ENCODE measurements around the gene BAAT. TPM values are rescaled to one million over a fixed set of nuclear protein-coding genes. Genes with fewer than 3 reads are reported as not detected.
"Not testable (repeated sequence)": the region's sequence is repeated elsewhere in the genome, so short reads cannot be mapped to it uniquely, and the experiment has no call there.

Gene BAAT
- total RNA-seq (2014; rRNA removed; shearing (Covaris generic); ENCODE audit: low replicate concordance), result not detected in 2 replicates

DNA sequence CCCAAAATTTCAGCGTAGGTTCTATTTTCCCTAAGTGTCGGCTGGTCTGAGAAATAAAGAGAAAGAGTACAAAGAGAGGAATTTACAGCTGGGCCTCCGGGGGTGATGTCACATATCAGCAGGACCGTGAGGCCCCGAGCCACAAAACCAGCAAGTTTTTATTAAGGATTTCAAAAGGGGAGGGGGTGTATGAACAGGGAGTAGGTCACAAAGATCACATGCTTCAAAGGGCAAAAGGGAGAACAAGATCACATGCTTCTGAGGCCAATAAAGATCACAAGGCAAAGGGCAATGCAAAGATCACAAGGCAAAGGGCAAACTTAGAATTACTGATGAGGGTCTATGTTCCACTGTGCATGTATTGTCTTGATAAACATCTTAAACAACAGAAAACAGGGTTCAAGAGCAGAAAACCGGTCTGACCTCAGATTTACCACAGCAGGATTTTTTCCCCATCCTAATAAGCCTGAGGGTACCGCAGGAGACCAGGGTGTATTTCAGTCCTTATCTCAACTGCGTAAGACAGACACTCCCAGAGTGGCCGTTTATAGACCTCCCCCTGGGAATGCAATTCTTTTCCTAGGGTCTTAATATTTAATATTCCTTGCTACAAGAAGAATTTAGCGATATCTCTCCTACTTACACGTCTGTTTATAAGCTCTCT is at the start of gene BAAT:
Gene BAAT, minus strand, starts transcription at position 134 of the 664 bp plus-strand sequence. CDS start 13,602 bp downstream, outside the sequence.
- in situ Hi-C loops (cut with HindIII; ENCODE audit: low pct_unique_long_range_greater_than_20kb, low sequenced_read_pairs); DNase-seq (ENCODE audit: low read depth): not testable (repeated sequence)

- no peak for DNase-seq (ENCODE audit: low read depth)
- in situ Hi-C loops (cut with HindIII; ENCODE audit: low pct_unique_long_range_greater_than_20kb, low sequenced_read_pairs), result no loop called here
These were observed 48.4 kb upstream of the BAAT start for GRCh38 chr9:101433229-101433628.

- DNase-seq (ENCODE audit: low read depth), result no peak
- in situ Hi-C loops (cut with HindIII; ENCODE audit: low pct_unique_long_range_greater_than_20kb, low sequenced_read_pairs), result no loop called here
These were observed 47.9 kb upstream of the BAAT start for GRCh38 chr9:101432740-101433139.

DNA sequence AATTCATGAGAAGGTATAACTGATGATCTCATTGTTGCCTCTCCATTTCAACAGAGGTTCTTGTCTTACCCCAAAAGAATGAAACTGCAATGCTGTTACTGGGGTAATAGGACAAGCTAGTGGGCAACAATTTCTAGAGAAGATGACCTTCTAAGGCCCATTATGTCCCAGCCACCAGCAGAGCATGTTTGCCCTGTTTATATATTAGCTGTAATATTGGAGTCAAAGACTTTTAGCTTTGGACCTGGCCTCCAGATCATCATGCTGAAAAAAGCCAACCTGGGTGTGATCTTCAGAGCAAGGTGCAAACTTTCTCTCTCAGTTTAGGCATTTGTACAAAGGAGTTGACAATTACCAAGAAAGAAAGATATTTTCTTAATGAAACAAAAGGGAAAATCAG is 47.4 kb upstream of the BAAT start:
- in situ Hi-C loops (cut with HindIII; ENCODE audit: low pct_unique_long_range_greater_than_20kb, low sequenced_read_pairs), result no loop called here
- DNase-seq (ENCODE audit: low read depth), result no peak

- DNase-seq (ENCODE audit: low read depth), result no peak
- in situ Hi-C loops (cut with HindIII; ENCODE audit: low pct_unique_long_range_greater_than_20kb, low sequenced_read_pairs), result no loop called here
These were observed 44.9 kb upstream of the BAAT start for GRCh38 chr9:101429736-101430135.

- no peak for DNase-seq (ENCODE audit: low read depth)
- in situ Hi-C loops (cut with HindIII; ENCODE audit: low pct_unique_long_range_greater_than_20kb, low sequenced_read_pairs), result no loop called here
These were observed 44.1 kb upstream of the BAAT start for GRCh38 chr9:101428909-101429308.

DNA sequence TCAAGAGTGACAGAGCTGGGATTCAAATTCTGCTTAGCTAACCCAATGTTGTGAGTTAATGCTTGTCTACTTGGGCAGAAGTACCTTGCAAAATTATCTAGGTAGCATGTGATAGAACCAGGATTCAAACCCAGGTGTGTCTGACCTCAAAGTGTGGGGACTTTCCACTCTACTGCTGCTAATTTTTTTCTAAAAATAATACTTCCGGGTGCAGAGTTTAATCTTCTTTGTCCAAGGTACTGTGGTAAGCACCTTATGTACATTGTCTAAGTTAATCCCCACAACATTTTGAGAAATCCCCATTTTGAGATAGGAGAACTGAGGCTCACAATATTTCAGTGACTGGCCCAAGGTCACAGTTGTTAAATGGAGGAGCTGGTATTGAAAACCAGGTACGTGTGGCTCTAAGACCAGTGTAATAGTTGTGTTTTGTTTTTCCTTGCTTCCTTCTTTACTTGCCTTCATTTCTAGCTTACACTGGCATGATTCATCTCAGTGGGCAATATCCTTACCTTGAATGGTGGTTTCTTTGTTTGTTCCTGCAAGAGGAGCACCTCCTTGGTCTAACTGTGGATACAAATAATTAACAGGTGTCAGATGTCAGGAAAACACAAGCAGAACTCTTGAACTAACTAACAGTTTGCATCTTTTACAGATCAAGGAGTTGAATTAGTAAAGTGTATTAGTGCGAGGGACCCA is 43.3 kb upstream of the BAAT start:
- in situ Hi-C loops (cut with HindIII; ENCODE audit: low pct_unique_long_range_greater_than_20kb, low sequenced_read_pairs), result no loop called here

DNA sequence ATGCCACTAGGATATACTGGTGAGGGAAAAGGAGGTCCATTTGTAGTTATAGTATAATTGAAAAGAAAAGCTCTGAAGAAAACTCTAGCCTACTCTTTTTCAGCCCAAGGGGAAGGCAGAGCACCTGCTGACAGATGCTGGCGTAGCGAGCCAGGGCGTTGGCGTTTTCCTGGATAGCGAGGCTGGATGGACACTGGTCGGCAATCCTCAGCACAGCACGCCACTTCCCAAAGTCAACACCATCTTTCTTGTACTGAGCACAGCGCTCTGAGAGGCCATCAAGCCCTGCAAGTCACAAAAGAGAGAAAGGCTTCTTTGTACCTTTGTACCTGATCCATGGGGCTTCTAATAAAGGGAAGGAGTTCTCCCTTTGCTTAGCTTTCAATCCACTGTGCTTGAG is 42.6 kb upstream of the BAAT start:
- in situ Hi-C loops (cut with HindIII; ENCODE audit: low pct_unique_long_range_greater_than_20kb, low sequenced_read_pairs), result no loop called here
- no peak for DNase-seq (ENCODE audit: low read depth)

More for the DNA sequence above, 43.3 kb upstream of the BAAT start:
- DNase-seq (ENCODE audit: low read depth), result no peak

GRCh38 chr9:101421653-101422065 is 36.9 kb upstream of the BAAT start:
- in situ Hi-C loops (cut with HindIII; ENCODE audit: low pct_unique_long_range_greater_than_20kb, low sequenced_read_pairs), result no loop called here

DNA sequence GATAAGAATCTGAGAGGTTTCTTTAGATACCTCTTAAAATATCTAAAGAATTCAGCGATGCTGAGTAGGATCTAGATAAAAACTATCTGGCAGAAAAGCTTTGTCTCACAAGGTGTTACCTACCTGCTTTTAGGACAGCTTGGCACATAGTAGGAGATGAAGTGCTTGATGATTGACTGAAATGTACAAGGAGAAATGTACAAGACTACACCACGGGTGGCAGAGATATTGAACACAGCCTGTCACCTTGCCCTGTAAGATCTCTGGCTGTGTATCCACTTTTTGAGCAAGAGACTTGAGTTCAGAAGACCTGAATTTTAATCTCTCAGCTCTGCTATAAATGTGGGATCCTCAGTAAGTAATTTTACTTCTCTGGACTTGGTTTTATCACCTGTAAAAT is 35.1 kb upstream of the BAAT start:
- DNase-seq (ENCODE audit: low read depth), result no peak
- in situ Hi-C loops (cut with HindIII; ENCODE audit: low pct_unique_long_range_greater_than_20kb, low sequenced_read_pairs), result no loop called here

More at GRCh38 chr9:101421653-101422065, 36.9 kb upstream of the BAAT start:
- no peak for DNase-seq (ENCODE audit: low read depth)

DNA sequence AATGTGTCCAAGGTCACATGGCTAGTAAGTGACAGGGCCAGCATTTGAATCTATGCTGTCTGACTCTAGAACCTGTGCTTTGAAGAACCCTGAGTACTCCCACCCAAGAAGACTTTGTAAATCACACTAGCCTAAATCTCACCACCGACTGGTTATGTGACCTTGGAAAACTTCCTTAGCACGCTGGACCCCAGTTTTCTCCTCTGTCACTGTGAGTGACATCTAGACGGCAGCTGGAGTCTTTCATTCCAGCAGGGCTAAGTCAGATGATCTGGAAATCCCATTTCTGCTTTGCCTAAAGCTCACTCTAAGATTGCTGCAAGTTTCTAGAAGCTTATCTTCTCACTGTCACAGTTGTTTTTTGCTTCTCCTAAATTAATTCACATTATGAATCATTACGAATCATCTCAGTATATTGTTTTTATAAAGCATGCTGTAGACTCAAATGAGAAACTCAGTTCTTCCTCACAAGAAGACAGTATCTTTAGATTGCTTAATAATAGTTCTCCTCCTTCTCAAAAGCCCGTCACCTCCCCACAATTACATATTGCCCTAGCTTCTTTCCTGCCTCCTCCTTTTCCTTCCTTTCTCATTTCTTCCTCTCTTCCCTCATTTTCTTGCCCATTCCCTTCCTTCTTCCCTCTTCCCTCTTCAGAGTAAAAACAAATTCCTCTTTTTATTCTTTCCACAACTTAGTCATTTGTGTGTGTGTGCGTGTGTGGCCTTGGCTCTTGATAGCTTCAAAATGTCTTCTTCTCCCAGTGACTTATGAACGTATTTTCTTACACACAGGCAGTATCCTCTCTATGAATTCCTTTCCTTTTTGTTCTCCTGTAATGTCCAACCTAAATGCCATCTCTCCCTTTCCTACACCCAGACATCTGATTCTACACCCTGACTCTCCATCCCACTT is 34.0 kb upstream of the BAAT start:
- no peak for DNase-seq (ENCODE audit: low read depth)
- in situ Hi-C loops (cut with HindIII; ENCODE audit: low pct_unique_long_range_greater_than_20kb, low sequenced_read_pairs), result no loop called here

DNA sequence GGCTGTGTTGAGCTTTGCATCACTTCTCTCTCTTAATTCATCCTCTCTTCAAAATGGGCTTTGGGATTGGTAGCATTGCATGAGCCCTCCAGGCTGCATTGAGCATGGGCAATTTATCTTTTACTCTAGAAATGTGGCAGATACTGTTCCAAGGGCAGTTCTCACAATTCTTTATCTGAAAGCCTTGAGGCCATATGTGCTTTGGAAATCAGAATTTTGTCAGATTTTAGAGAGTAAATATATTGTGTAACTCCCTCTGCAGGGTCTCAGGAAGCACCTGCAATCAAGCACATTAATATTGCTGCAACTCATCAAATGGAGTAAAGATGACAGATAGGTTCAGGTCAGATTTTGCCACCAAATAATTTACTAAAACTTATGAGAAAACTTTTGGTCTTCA is 33.2 kb upstream of the BAAT start:
- no peak for DNase-seq (ENCODE audit: low read depth)
- in situ Hi-C loops (cut with HindIII; ENCODE audit: low pct_unique_long_range_greater_than_20kb, low sequenced_read_pairs), result no loop called here

DNA sequence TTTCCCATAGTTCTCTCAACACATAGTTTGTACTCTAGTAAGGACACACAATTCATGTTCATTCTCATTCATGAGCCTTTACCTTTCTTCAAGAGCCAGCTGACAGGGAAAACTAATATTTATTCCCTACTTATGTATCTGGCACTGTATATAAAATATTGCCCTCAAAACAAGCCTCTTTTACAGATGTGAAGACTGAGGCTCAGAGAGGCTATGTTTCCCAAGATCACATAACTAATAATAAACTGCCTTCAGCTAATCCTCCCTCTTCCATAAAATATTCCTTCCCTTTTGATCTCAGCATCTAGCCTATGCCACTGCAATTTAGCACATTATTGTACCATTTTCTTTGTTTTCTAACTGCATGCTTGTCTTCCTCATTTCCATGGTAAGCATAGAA is 32.6 kb upstream of the BAAT start:
- DNase-seq (ENCODE audit: low read depth), result no peak
- in situ Hi-C loops (cut with HindIII; ENCODE audit: low pct_unique_long_range_greater_than_20kb, low sequenced_read_pairs), result no loop called here

- no peak for DNase-seq (ENCODE audit: low read depth)
- in situ Hi-C loops (cut with HindIII; ENCODE audit: low pct_unique_long_range_greater_than_20kb, low sequenced_read_pairs), result no loop called here
These were observed 30.8 kb upstream of the BAAT start for GRCh38 chr9:101415578-101415977.

- in situ Hi-C loops (cut with HindIII; ENCODE audit: low pct_unique_long_range_greater_than_20kb, low sequenced_read_pairs), result no loop called here
- DNase-seq (ENCODE audit: low read depth), result no peak
These were observed 30.0 kb upstream of the BAAT start for GRCh38 chr9:101414839-101415238.

- DNase-seq (ENCODE audit: low read depth), result peak; percentile 19
- in situ Hi-C loops (cut with HindIII; ENCODE audit: low pct_unique_long_range_greater_than_20kb, low sequenced_read_pairs), result no loop called here
These were observed 24.3 kb upstream of the BAAT start for GRCh38 chr9:101409079-101409477.

DNA sequence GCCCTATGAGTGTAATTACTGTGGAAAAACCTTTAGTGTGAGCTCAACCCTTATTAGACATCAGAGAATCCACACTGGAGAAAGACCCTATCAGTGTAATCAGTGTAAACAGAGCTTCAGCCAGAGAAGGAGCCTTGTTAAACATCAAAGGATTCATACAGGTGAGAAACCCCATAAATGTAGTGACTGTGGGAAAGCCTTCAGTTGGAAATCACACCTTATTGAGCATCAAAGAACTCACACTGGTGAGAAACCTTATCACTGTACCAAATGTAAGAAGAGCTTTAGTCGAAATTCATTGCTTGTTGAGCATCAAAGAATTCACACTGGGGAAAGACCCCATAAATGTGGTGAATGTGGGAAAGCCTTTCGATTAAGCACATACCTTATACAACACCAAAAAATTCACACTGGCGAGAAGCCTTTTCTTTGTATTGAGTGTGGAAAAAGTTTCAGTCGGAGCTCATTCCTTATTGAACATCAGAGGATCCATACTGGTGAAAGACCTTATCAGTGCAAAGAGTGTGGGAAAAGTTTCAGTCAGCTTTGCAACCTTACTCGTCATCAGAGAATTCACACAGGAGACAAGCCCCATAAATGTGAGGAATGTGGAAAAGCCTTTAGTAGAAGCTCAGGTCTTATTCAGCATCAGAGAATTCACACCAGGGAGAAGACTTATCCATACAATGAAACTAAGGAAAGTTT is 23.7 kb upstream of the BAAT start:
- in situ Hi-C loops (cut with HindIII; ENCODE audit: low pct_unique_long_range_greater_than_20kb, low sequenced_read_pairs), result no loop called here
- peak; percentile 20 for DNase-seq (ENCODE audit: low read depth)

DNA sequence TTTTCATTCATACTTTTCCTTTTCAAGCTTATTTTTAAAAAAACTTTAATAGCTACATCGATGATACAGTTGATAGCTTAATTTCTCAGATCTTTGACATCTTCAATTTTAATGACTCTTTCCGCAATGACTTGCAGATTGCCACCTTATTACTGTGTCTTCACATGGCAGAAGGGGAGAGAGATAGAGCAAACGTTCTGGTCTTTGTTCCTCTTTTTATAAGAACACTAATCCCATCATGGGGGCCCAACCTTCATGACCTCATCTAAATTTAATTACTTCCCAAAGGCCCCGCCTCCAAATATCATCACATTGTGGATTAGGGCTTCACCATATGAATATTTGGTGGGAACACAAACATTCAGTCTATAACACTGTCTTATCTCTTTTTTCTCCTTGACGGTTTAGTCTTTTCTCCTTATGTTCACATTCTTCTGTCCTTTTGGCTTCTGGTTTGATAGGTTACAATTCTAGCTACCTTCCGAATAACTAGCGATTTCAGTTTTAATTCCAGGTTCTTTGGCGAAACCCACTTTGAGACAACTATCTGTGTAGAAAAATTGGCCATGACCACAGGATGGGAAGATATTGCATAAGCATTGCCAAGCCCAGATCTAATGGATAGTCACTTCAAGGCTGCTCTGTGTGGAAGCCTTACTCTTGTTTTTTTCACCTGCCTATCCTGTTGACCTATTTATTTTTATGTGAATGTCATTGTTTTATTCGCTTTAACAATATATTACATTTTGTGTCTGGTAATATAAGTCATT is 18.9 kb upstream of the BAAT start:
- in situ Hi-C loops (cut with HindIII; ENCODE audit: low pct_unique_long_range_greater_than_20kb, low sequenced_read_pairs), result no loop called here

More for the DNA sequence above, 18.9 kb upstream of the BAAT start:
- DNase-seq (ENCODE audit: low read depth), result no peak

Data from Caki2 (cell line).